DND-41 (cell line): Measurements from ENCODE around the gene SNX13.

ENCODE experiments used
- ATAC-seq: fragments of 200-7000 bp; cut with Tn5 transposase; 3 replicates; pipeline ENCODE4 v1.9.1; 2021; ENCODE audit warnings: low read depth; ENCODE audit not compliant: insufficient read depth
- DNase-seq: peaks from one replicate; pipeline ENCODE4 v3.0.0-alpha.2; 2020
- H2AFZ ChIP-seq: 2 replicates; pipeline ENCODE4 v1.6.0; 2012; ENCODE audit warnings: low read depth, low read length
- H3K27ac ChIP-seq: 2 replicates; pipeline ENCODE4 v1.5.1; 2012; ENCODE audit warnings: low read length, inconsistent platforms
- H3K27me3 ChIP-seq: fragments of 200-600 bp; sonication (generic); 2 replicates; pipeline ENCODE4 v1.6.0; 2012; ENCODE audit warnings: low read length, mild to moderate bottlenecking, inconsistent platforms; ENCODE audit not compliant: insufficient read depth, poor library complexity
- H3K36me3 ChIP-seq: 2 replicates; pipeline ENCODE4 v1.5.1; 2012; ENCODE audit warnings: low read length, inconsistent platforms; ENCODE audit not compliant: insufficient read depth
- H3K4me1 ChIP-seq: 2 replicates; pipeline ENCODE4 v1.5.1; 2012; ENCODE audit warnings: mild to moderate bottlenecking, low read length; ENCODE audit not compliant: insufficient read depth
- H3K4me2 ChIP-seq: 2 replicates; pipeline ENCODE4 v1.6.0; 2012; ENCODE audit warnings: mild to moderate bottlenecking, moderate library complexity, low read length, inconsistent platforms; ENCODE audit not compliant: insufficient read depth
- H3K4me3 ChIP-seq, 2 experiments: fragments of 200-600 bp in 1 of 2; shearing (Covaris generic) in 1 of 2; 2 replicates each; pipeline ENCODE4 v1.5.1; 2012 to 2016; ENCODE audit warnings: inconsistent platforms in 2 of 2, low read length in 2 of 2, mild to moderate bottlenecking in 2 of 2, low read depth in 1 of 2, moderate library complexity in 1 of 2
- H3K79me2 ChIP-seq: 2 replicates; pipeline ENCODE4 v1.6.0; 2012; ENCODE audit warnings: low read length, inconsistent platforms; ENCODE audit not compliant: insufficient read depth
- H3K9ac ChIP-seq: 2 replicates; pipeline ENCODE4 v1.6.0; 2012; ENCODE audit warnings: low read depth, mild to moderate bottlenecking, inconsistent platforms, low read length, moderate library complexity
- H3K9me3 ChIP-seq: 2 replicates; pipeline ENCODE4 v1.5.1; 2012; ENCODE audit warnings: low read length, moderate library complexity, mild to moderate bottlenecking, inconsistent platforms; ENCODE audit not compliant: insufficient read depth, severe bottlenecking
- H4K20me1 ChIP-seq: 2 replicates; pipeline ENCODE4 v1.6.0; 2012; ENCODE audit warnings: low read length; ENCODE audit not compliant: insufficient read depth
- CTCF ChIP-seq: IDR thresholded peaks from 2 replicates; pipeline ENCODE4 v1.5.1; 2012; ENCODE audit warnings: borderline replicate concordance, low read length, moderate library complexity, mild to moderate bottlenecking; ENCODE audit not compliant: poor library complexity, severe bottlenecking; ENCODE audit errors: extremely low read depth
- EZH2 ChIP-seq: IDR thresholded peaks from 3 replicates; pipeline ENCODE4 v1.6.1; 2012; ENCODE audit warnings: borderline replicate concordance, low read depth, mild to moderate bottlenecking, moderate library complexity, low read length, inconsistent platforms; ENCODE audit not compliant: severe bottlenecking

Gene SNX13

GRCh38 chr7:17844022-17844421 is 96.3 kb downstream of the SNX13 start:
- no peaks in the 10 kb centered on the region for H4K20me1 ChIP-seq
- H3K9me3 ChIP-seq: no peaks in the 10 kb centered on the region
- peaks cover 19% of the 10 kb centered on the region for H3K36me3 ChIP-seq
- no peaks in the 10 kb centered on the region for H3K27me3 ChIP-seq
- no peak overlapping the region for H2AFZ ChIP-seq
- no peak overlapping the region for H3K4me3 ChIP-seq
- H3K79me2 ChIP-seq: no peaks in the 10 kb centered on the region
- TF ChIP-seq CTCF (no peak), EZH2 (no peak)
- no peak for ATAC-seq
- no peak overlapping the region for H3K9ac ChIP-seq
- H3K27ac ChIP-seq: no peak overlapping the region
- no peak overlapping the region for H3K4me2 ChIP-seq
- DNase-seq: no peak
- peaks cover 8% of the 10 kb centered on the region for H3K4me1 ChIP-seq

- Histone ChIP-seq H3K9me3 (no peaks in the 10 kb centered on the region), H3K27me3 (no peaks in the 10 kb centered on the region), H3K4me3 (no peak overlapping the region), H3K4me1 (peaks cover 8% of the 10 kb centered on the region), H3K9ac (no peak overlapping the region), H3K4me2 (no peak overlapping the region), H2AFZ (no peak overlapping the region), H3K36me3 (peaks cover 14% of the 10 kb centered on the region; the same call in 1 of the 2 replicates), H4K20me1 (no peaks in the 10 kb centered on the region), H3K27ac (no peak overlapping the region), H3K79me2 (no peaks in the 10 kb centered on the region)
- DNase-seq (no peak), ATAC-seq (no peak)
- no peak for TF ChIP-seq EZH2
- no peak for TF ChIP-seq CTCF
These were observed 97.3 kb downstream of the SNX13 start for GRCh38 chr7:17843041-17843440.

- H3K4me3 ChIP-seq: no peak overlapping the region
- no peaks in the 10 kb centered on the region for H3K79me2 ChIP-seq
- ATAC-seq (no peak), DNase-seq (no peak)
- no peaks in the 10 kb centered on the region for H3K27me3 ChIP-seq
- TF ChIP-seq EZH2 (no peak), CTCF (no peak)
- no peak overlapping the region for H2AFZ ChIP-seq
- H3K4me2 ChIP-seq: no peak overlapping the region
- H3K9me3 ChIP-seq: no peaks in the 10 kb centered on the region
- H3K36me3 ChIP-seq: peaks cover 12% of the 10 kb centered on the region; the same call in 1 of the 2 replicates
- no peaks in the 10 kb centered on the region for H3K4me1 ChIP-seq
- H3K9ac ChIP-seq: no peak overlapping the region
- no peaks in the 10 kb centered on the region for H4K20me1 ChIP-seq
- H3K27ac ChIP-seq: no peak overlapping the region
These were observed 107.4 kb downstream of the SNX13 start for GRCh38 chr7:17832820-17833355.
